ENCODE measurements around the gene HTR1B. TPM values are rescaled to one million over a fixed set of nuclear protein-coding genes. Genes with fewer than 3 reads are reported as not detected.

Gene HTR1B
- total RNA-seq, 5 donors from 2014 or later (not counting 1 experiment from before 2014, with no cell fraction given): 0.12 TPM; not detected in 4

GRCh38 chr6:77457720-77458349 is 5.5 kb downstream of the HTR1B start:
- Histone ChIP-seq H3K27ac (ENCODE audit: low read length) (no peak overlapping the region), H3K27me3 (replicated peaks in 1 of 2; ENCODE audit: control insufficient read depth in 2 of 2, extremely low read depth in 1 of 2, insufficient read depth in 2 of 2, low read length in 1 of 2) (peaks cover 3 to 12% of the 10 kb centered on the region in 2 experiments), H3K4me1 (ENCODE audit: control insufficient read depth in 1 of 2, extremely low read depth in 1 of 2, insufficient read depth in 2 of 2, low read length in 2 of 2) (no peaks in the 10 kb centered on the region), H3K9me3 (no peaks in the 10 kb centered on the region), H3K4me3 (ENCODE audit: control insufficient read depth in 1 of 2, extremely low read depth in 1 of 2, low read length in 1 of 2) (no peak overlapping the region), H3K36me3 (ENCODE audit: control insufficient read depth in 2 of 2, extremely low read depth in 1 of 2, insufficient read depth in 1 of 2, low read length in 1 of 2) (no peaks in the 10 kb centered on the region)
- Mint-ChIP-seq H3K4me1 (peaks cover 6 to 8% (median 8%) of the 10 kb centered on the region in 3 donors), H3K27me3 (peaks cover 18 to 19% of the 10 kb centered on the region in 2 donors), H3K9me3 (no peaks in the 10 kb centered on the region), H3K4me3 (no peak overlapping the region), H3K27ac (no peak overlapping the region), H3K36me3 (no peaks in the 10 kb centered on the region)
- ATAC-seq (replicated peaks in 1 of 4) (no peak), DNase-seq (peak in 6 of 35 experiments; percentile 2 to 23 (median 12))
- no CpG with 5 or more reads among the region's 6 CpGs for WGBS (ENCODE audit: insufficient coverage)
- POLR2A ChIA-PET: no interaction called here
- CTCF ChIA-PET: interaction anchor here in 1 of 2 donors (0.8 to 1.0 kb wide), 3 partner anchors 9 to 1565 kb away, joined by 3 read pairs; no protein-coding TSS in a partner anchor

- Mint-ChIP-seq H3K27ac (no peak overlapping the region), H3K4me1 (no peaks in the 10 kb centered on the region), H3K9me3 (no peaks in the 10 kb centered on the region), H3K27me3 (peaks cover 7 to 8% of the 10 kb centered on the region in 2 donors), H3K36me3 (no peaks in the 10 kb centered on the region), H3K4me3 (no peak overlapping the region)
- Histone ChIP-seq H3K4me1 (ENCODE audit: control insufficient read depth in 1 of 2, extremely low read depth in 1 of 2, insufficient read depth in 2 of 2, low read length in 2 of 2) (no peaks in the 10 kb centered on the region), H3K27me3 (replicated peaks in 1 of 2; ENCODE audit: control insufficient read depth in 2 of 2, extremely low read depth in 1 of 2, insufficient read depth in 2 of 2, low read length in 1 of 2) (peaks cover under 1% of the 10 kb centered on the region in 2 experiments), H3K27ac (ENCODE audit: low read length) (no peak overlapping the region), H3K4me3 (ENCODE audit: control insufficient read depth in 1 of 2, extremely low read depth in 1 of 2, low read length in 1 of 2) (no peak overlapping the region), H3K9me3 (no peaks in the 10 kb centered on the region), H3K36me3 (ENCODE audit: control insufficient read depth in 2 of 2, extremely low read depth in 1 of 2, insufficient read depth in 1 of 2, low read length in 1 of 2) (no peaks in the 10 kb centered on the region)
- no peak for ATAC-seq (replicated peaks in 1 of 4)
- DNase-seq: no peak
- ChIA-PET POLR2A (no interaction called here), CTCF (interaction anchor here in 1 of 2 donors (0.8 to 1.0 kb wide), 3 partner anchors 9 to 1564 kb away, joined by 3 read pairs; no protein-coding TSS in a partner anchor)
- no CpG with 5 or more reads among the region's 5 CpGs for WGBS (ENCODE audit: insufficient coverage)
Observed at GRCh38 chr6:77456531-77457248, 6.6 kb downstream of the HTR1B start.

- Histone ChIP-seq H3K27me3 (replicated peaks in 1 of 2; ENCODE audit: control insufficient read depth in 2 of 2, extremely low read depth in 1 of 2, insufficient read depth in 2 of 2, low read length in 1 of 2) (no peaks in the 10 kb centered on the region), H3K27ac (ENCODE audit: low read length) (no peak overlapping the region), H3K9me3 (no peaks in the 10 kb centered on the region), H3K4me1 (ENCODE audit: control insufficient read depth in 1 of 2, extremely low read depth in 1 of 2, insufficient read depth in 2 of 2, low read length in 2 of 2) (no peaks in the 10 kb centered on the region), H3K4me3 (ENCODE audit: control insufficient read depth in 1 of 2, extremely low read depth in 1 of 2, low read length in 1 of 2) (no peak overlapping the region), H3K36me3 (ENCODE audit: control insufficient read depth in 2 of 2, extremely low read depth in 1 of 2, insufficient read depth in 1 of 2, low read length in 1 of 2) (no peaks in the 10 kb centered on the region)
- Mint-ChIP-seq H3K4me1 (no peaks in the 10 kb centered on the region), H3K27me3 (peaks cover 4% of the 10 kb centered on the region in 2 donors), H3K36me3 (no peaks in the 10 kb centered on the region), H3K4me3 (no peak overlapping the region), H3K9me3 (no peaks in the 10 kb centered on the region), H3K27ac (no peak overlapping the region)
- no peak for ATAC-seq (replicated peaks in 1 of 4)
- POLR2A ChIA-PET: no interaction called here
- no peak for DNase-seq
- CTCF ChIA-PET: no interaction called here
Observed at GRCh38 chr6:77455271-77455670, 8.0 kb downstream of the HTR1B start.

GRCh38 chr6:77454386-77454785 is 8.9 kb downstream of the HTR1B start:
- no peaks in the 10 kb centered on the region for H3K36me3 Mint-ChIP-seq
- no peaks in the 10 kb centered on the region for H3K4me1 Mint-ChIP-seq
- no peaks in the 10 kb centered on the region for H3K9me3 Mint-ChIP-seq
- peaks cover 4% of the 10 kb centered on the region in 2 donors for H3K27me3 Mint-ChIP-seq
- WGBS (ENCODE audit: insufficient coverage): no CpG with 5 or more reads among the region's 2 CpGs
- POLR2A ChIA-PET: no interaction called here
- Histone ChIP-seq H3K36me3 (ENCODE audit: control insufficient read depth in 2 of 2, extremely low read depth in 1 of 2, insufficient read depth in 1 of 2, low read length in 1 of 2) (no peaks in the 10 kb centered on the region), H3K27ac (ENCODE audit: low read length) (no peak overlapping the region), H3K27me3 (replicated peaks in 1 of 2; ENCODE audit: control insufficient read depth in 2 of 2, extremely low read depth in 1 of 2, insufficient read depth in 2 of 2, low read length in 1 of 2) (no peaks in the 10 kb centered on the region), H3K4me3 (ENCODE audit: control insufficient read depth in 1 of 2, extremely low read depth in 1 of 2, low read length in 1 of 2) (no peak overlapping the region), H3K9me3 (no peaks in the 10 kb centered on the region), H3K4me1 (ENCODE audit: control insufficient read depth in 1 of 2, extremely low read depth in 1 of 2, insufficient read depth in 2 of 2, low read length in 2 of 2) (no peaks in the 10 kb centered on the region)
- no peak overlapping the region for H3K4me3 Mint-ChIP-seq
- CTCF ChIA-PET: no interaction called here
- no peak overlapping the region for H3K27ac Mint-ChIP-seq
- ATAC-seq (replicated peaks in 1 of 4) (no peak), DNase-seq (no peak)

GRCh38 chr6:77451466-77451865 is 11.8 kb downstream of the HTR1B start:
- Mint-ChIP-seq H3K9me3 (peaks cover 0 to 3% (median 0%) of the 10 kb centered on the region in 3 donors), H3K4me3 (no peak overlapping the region), H3K4me1 (no peaks in the 10 kb centered on the region), H3K27me3 (no peaks in the 10 kb centered on the region), H3K36me3 (no peaks in the 10 kb centered on the region), H3K27ac (no peak overlapping the region)
- ChIA-PET CTCF (no interaction called here), POLR2A (no interaction called here)
- 93% methylated on average over 4 of the region's 4 CpGs for WGBS (ENCODE audit: insufficient coverage)
- no peak overlapping the region for H3K27ac ChIP-seq (ENCODE audit: low read length)
- no peaks in the 10 kb centered on the region for H3K4me1 ChIP-seq (ENCODE audit: control insufficient read depth in 1 of 2, extremely low read depth in 1 of 2, insufficient read depth in 2 of 2, low read length in 2 of 2)
- no peak overlapping the region for H3K4me3 ChIP-seq (ENCODE audit: control insufficient read depth in 1 of 2, extremely low read depth in 1 of 2, low read length in 1 of 2)
- no peak for DNase-seq
- H3K27me3 ChIP-seq (replicated peaks in 1 of 2; ENCODE audit: control insufficient read depth in 2 of 2, extremely low read depth in 1 of 2, insufficient read depth in 2 of 2, low read length in 1 of 2): no peaks in the 10 kb centered on the region
- H3K36me3 ChIP-seq (ENCODE audit: control insufficient read depth in 2 of 2, extremely low read depth in 1 of 2, insufficient read depth in 1 of 2, low read length in 1 of 2): no peaks in the 10 kb centered on the region
- H3K9me3 ChIP-seq: no peaks in the 10 kb centered on the region
- ATAC-seq (replicated peaks in 1 of 4): no peak

GRCh38 chr6:77450924-77451323 is 12.4 kb downstream of the HTR1B start:
- no peak overlapping the region for H3K4me3 ChIP-seq (ENCODE audit: control insufficient read depth in 1 of 2, extremely low read depth in 1 of 2, low read length in 1 of 2)
- H3K9me3 Mint-ChIP-seq: peaks cover 0 to 3% (median 0%) of the 10 kb centered on the region in 3 donors
- ATAC-seq (replicated peaks in 1 of 4): no peak
- H3K27ac Mint-ChIP-seq: no peak overlapping the region
- no peaks in the 10 kb centered on the region for H3K36me3 Mint-ChIP-seq
- no peaks in the 10 kb centered on the region for H3K9me3 ChIP-seq
- H3K27me3 ChIP-seq (replicated peaks in 1 of 2; ENCODE audit: control insufficient read depth in 2 of 2, extremely low read depth in 1 of 2, insufficient read depth in 2 of 2, low read length in 1 of 2): no peaks in the 10 kb centered on the region
- POLR2A ChIA-PET: no interaction called here
- no peaks in the 10 kb centered on the region for H3K27me3 Mint-ChIP-seq
- H3K4me3 Mint-ChIP-seq: no peak overlapping the region
- H3K27ac ChIP-seq (ENCODE audit: low read length): no peak overlapping the region
- no peaks in the 10 kb centered on the region for H3K4me1 Mint-ChIP-seq
- DNase-seq: no peak
- no peaks in the 10 kb centered on the region for H3K4me1 ChIP-seq (ENCODE audit: control insufficient read depth in 1 of 2, extremely low read depth in 1 of 2, insufficient read depth in 2 of 2, low read length in 2 of 2)
- CTCF ChIA-PET: no interaction called here
- no peaks in the 10 kb centered on the region for H3K36me3 ChIP-seq (ENCODE audit: control insufficient read depth in 2 of 2, extremely low read depth in 1 of 2, insufficient read depth in 1 of 2, low read length in 1 of 2)
